SK-N-SH (cell line): ENCODE data around the gene FLYWCH1. TPM values are rescaled to one million over a fixed set of nuclear protein-coding genes. Genes with fewer than 3 reads are reported as not detected.
A peak's percentile ranks its signal among the peaks of the same experiment; 100 is the strongest.

ENCODE experiments used
- CTCF ChIA-PET: fragments of 300-600, 350-600 bp; formaldehyde crosslinking; extraction: SDS; loops from one replicate; lab custom pipeline; 2021; lab: Yijun Ruan, JAX
- POLR2A ChIA-PET: fragments of 350-600 bp; sonication (Branson Sonifier 250); formaldehyde crosslinking; extraction: SDS; loops from one replicate; lab custom pipeline; 2020; ENCODE audit warnings: antibody characterized with exemption, inconsistent platforms; lab: Yijun Ruan, JAX
- DNase-seq: peaks from one replicate; pipeline ENCODE4 v3.0.0; 2012
- H2AFZ ChIP-seq: fragments of 200-600 bp; sonication (generic); 2 replicates; pipeline ENCODE4 v1.8.1; 2016; ENCODE audit warnings: antibody characterized with exemption, mild to moderate bottlenecking, low read depth
- H3F3A ChIP-seq: fragments of 200-600 bp; sonication (generic); replicated peaks from 2 replicates; pipeline ENCODE3; 2016; ENCODE audit warnings: antibody characterized with exemption, mild to moderate bottlenecking; ENCODE audit not compliant: insufficient read depth
- H3K27ac ChIP-seq, 2 experiments: fragments of 200-500 bp in 1 of 2; fragments of 200-600 bp in 1 of 2; sonication (Bioruptor generic) in 1 of 2; sonication (generic), shearing (Covaris generic) in 1 of 2; 2 replicates each; pipeline versions ENCODE4 v1.5.1 to v1.6.1; 2014 to 2016; ENCODE audit warnings: low read depth in 2 of 2, inconsistent platforms in 1 of 2, low read length in 1 of 2, mild to moderate bottlenecking in 1 of 2, mixed read lengths in 1 of 2
- H3K27me3 ChIP-seq: fragments of 200-600 bp; sonication (generic), shearing (Covaris generic); 2 replicates; pipeline ENCODE4 v1.6.1; 2016; ENCODE audit warnings: mixed run types; ENCODE audit not compliant: insufficient read depth
- H3K36me3 ChIP-seq, 2 experiments: fragments of 200-500 bp in 1 of 2; fragments of 200-600 bp in 1 of 2; sonication (Bioruptor generic) in 1 of 2; sonication (generic) in 1 of 2; replicated peaks in 1 of 2; 2 replicates each; pipeline versions ENCODE3 to v1.5.1; 2014 to 2016; ENCODE audit warnings: low read length in 1 of 2, mild to moderate bottlenecking in 1 of 2; ENCODE audit not compliant: insufficient read depth in 2 of 2, control insufficient read depth in 1 of 2
- H3K4me1 ChIP-seq, 2 experiments: fragments of 200-500 bp in 1 of 2; fragments of 200-600 bp in 1 of 2; sonication (Bioruptor generic) in 1 of 2; sonication (generic), shearing (Covaris generic) in 1 of 2; 2 replicates each; pipeline versions ENCODE4 v1.5.1 to v1.6.1; 2014 to 2016; ENCODE audit warnings: low read depth in 1 of 2, low read length in 1 of 2, mixed run types in 1 of 2; ENCODE audit not compliant: insufficient read depth in 2 of 2, control insufficient read depth in 1 of 2
- H3K4me2 ChIP-seq: fragments of 200-600 bp; sonication (generic), shearing (Covaris generic); 2 replicates; pipeline ENCODE4 v1.6.1; 2017; ENCODE audit warnings: mixed run types
- H3K4me3 ChIP-seq, 2 experiments: fragments of 200-500 bp in 1 of 2; fragments of 200-600 bp in 1 of 2; sonication (Bioruptor generic) in 1 of 2; sonication (generic), shearing (Covaris generic) in 1 of 2; 2 replicates each; pipeline versions ENCODE4 v1.5.1 to v1.8.1; 2014 to 2016; ENCODE audit warnings: low read depth in 2 of 2, inconsistent platforms in 1 of 2, low read length in 1 of 2, mild to moderate bottlenecking in 1 of 2, mixed read lengths in 1 of 2, moderate library complexity in 1 of 2
- H3K79me2 ChIP-seq: fragments of 200-600 bp; sonication (generic); 2 replicates; pipeline ENCODE4 v1.8.1; 2017; ENCODE audit warnings: mild to moderate bottlenecking; ENCODE audit not compliant: insufficient read depth
- H3K9ac ChIP-seq: fragments of 200-600 bp; sonication (generic); 2 replicates; pipeline ENCODE4 v1.6.1; 2017; ENCODE audit warnings: mixed run types
- H3K9me2 ChIP-seq: fragments of 200-600 bp; sonication (generic); 2 replicates; pipeline ENCODE4 v1.6.1; 2017; ENCODE audit warnings: mixed run types
- H3K9me3 ChIP-seq: fragments of 200-600 bp; sonication (generic); 2 replicates; pipeline ENCODE4 v1.6.1; 2017; ENCODE audit warnings: mixed run types, mild to moderate bottlenecking, moderate library complexity
- H4K20me1 ChIP-seq: fragments of 200-600 bp; sonication (generic); 2 replicates; pipeline ENCODE4 v1.6.1; 2017; ENCODE audit warnings: mild to moderate bottlenecking, mixed run types; ENCODE audit not compliant: insufficient read depth
- CHD2 ChIP-seq: fragments of 150-350 bp; IDR thresholded peaks from 2 replicates; pipeline ENCODE4 v1.6.1; 2018; ENCODE audit warnings: low read length; ENCODE audit not compliant: partially characterized antibody
- EP300 ChIP-seq, 2 experiments: IDR thresholded peaks; 2 replicates each; pipeline versions ENCODE4 v1.4.0 to v1.6.1; 2012; ENCODE audit warnings: borderline replicate concordance in 1 of 2, low read depth in 1 of 2, low read length in 1 of 2
- GATA2 ChIP-seq: sonication (generic); formaldehyde crosslinking; IDR thresholded peaks from 2 replicates; pipeline ENCODE4 v1.5.0; 2020; ENCODE audit warnings: mild to moderate bottlenecking, missing genetic modification reagents
- JUND ChIP-seq: IDR thresholded peaks from 2 replicates; pipeline ENCODE4 v1.4.0; 2012
- MAX ChIP-seq: IDR thresholded peaks from 2 replicates; pipeline ENCODE4 v1.4.0; 2012; ENCODE audit warnings: low read depth
- MXI1 ChIP-seq: IDR thresholded peaks from 2 replicates; pipeline ENCODE4 v1.6.1; 2012; ENCODE audit warnings: mild to moderate bottlenecking, low read depth, low read length, improper control_type of control experiment
- NFIC ChIP-seq: IDR thresholded peaks from 2 replicates; pipeline ENCODE4 v1.4.0; 2012; ENCODE audit warnings: borderline replicate concordance
- NRF1 ChIP-seq: IDR thresholded peaks from 2 replicates; pipeline ENCODE4 v1.6.1; 2012; ENCODE audit warnings: low read depth, mild to moderate bottlenecking, low read length
- PBX3 ChIP-seq: IDR thresholded peaks from 2 replicates; pipeline ENCODE4; 2012
- POLR2AphosphoS5 ChIP-seq: IDR thresholded peaks from 2 replicates; pipeline ENCODE4 v1.6.1; 2012; ENCODE audit warnings: low read depth, low read length
- RAD21 ChIP-seq: IDR thresholded peaks from 2 replicates; pipeline ENCODE4 v1.6.1; 2012; ENCODE audit warnings: mild to moderate bottlenecking, low read length
- RCOR1 ChIP-seq: fragments of 150-350 bp; IDR thresholded peaks from 2 replicates; pipeline ENCODE4 v1.6.1; 2017; ENCODE audit warnings: antibody characterized with exemption, low read length
- REST ChIP-seq: IDR thresholded peaks from 2 replicates; pipeline ENCODE4 v1.6.1; 2012; ENCODE audit warnings: mild to moderate bottlenecking, low read depth, low read length, moderate library complexity
- RFX5 ChIP-seq: IDR thresholded peaks from 2 replicates; pipeline ENCODE4 v1.6.1; 2012; ENCODE audit warnings: mild to moderate bottlenecking, improper control_type of control experiment, low read length
- RXRA ChIP-seq: IDR thresholded peaks from 2 replicates; pipeline ENCODE4 v1.4.0; 2012; ENCODE audit warnings: low read depth, mild to moderate bottlenecking, borderline replicate concordance
- SIN3A ChIP-seq: IDR thresholded peaks from 2 replicates; pipeline ENCODE4 v1.6.1; 2012; ENCODE audit warnings: low read depth, mild to moderate bottlenecking, low read length, moderate library complexity, borderline replicate concordance
- SMC3 ChIP-seq: IDR thresholded peaks from 2 replicates; pipeline ENCODE4 v1.6.1; 2012; ENCODE audit warnings: low read depth, low read length, improper control_type of control experiment
- TAF1 ChIP-seq: IDR thresholded peaks from 2 replicates; pipeline ENCODE4 v1.6.1; 2012; ENCODE audit warnings: low read depth, mild to moderate bottlenecking, low read length, moderate library complexity, borderline replicate concordance
- TCF12 ChIP-seq: IDR thresholded peaks from 2 replicates; pipeline ENCODE4 v1.4.0; 2012
- USF1 ChIP-seq: IDR thresholded peaks from 2 replicates; pipeline ENCODE4 v1.4.0; 2012; ENCODE audit warnings: low read depth, borderline replicate concordance
- USF2 ChIP-seq: fragments of 150-350 bp; IDR thresholded peaks from 2 replicates; pipeline ENCODE4 v1.6.1; 2017; ENCODE audit warnings: antibody characterized with exemption, low read length, low read depth, borderline replicate concordance
- YY1 ChIP-seq: IDR thresholded peaks from 2 replicates; pipeline ENCODE4 v1.4.0; 2012; ENCODE audit warnings: low read depth, mild to moderate bottlenecking
- ZBTB33 ChIP-seq: IDR thresholded peaks from 2 replicates; pipeline ENCODE4 v1.4.0; 2012; ENCODE audit warnings: low read depth, borderline replicate concordance
- WGBS: methylation state at CpG from one replicate; pipeline ENCODE4 v1.1.6; 2017; ENCODE audit warnings: low lambda C conversion rate; 5-methylcytosine and 5-hydroxymethylcytosine counted together
- polyA plus RNA-seq, 3 experiments: library from polyadenylated mRNA; depleted of rRNA; stranded (reverse); fragments of >200 nt; gene quantifications; 2 replicates each; pipeline ENCODE4 v1.2.3, GENCODE V29; 2012

Gene FLYWCH1
- polyA plus RNA-seq, 1 of the 3 experiments (the other 2 are of a cell fraction) = 30.1 TPM

GRCh38 chr16:2914233-2914632 lies 2.5 kb downstream of the FLYWCH1 start (continued):
- TF ChIP-seq EP300 (IDR thresholded peaks at IDR 0.05; ENCODE audit: borderline replicate concordance in 1 of 2, low read depth in 1 of 2, low read length in 1 of 2) (no peak), SMC3 (no peak), USF1 (no peak), RXRA (no peak), TCF12 (no peak), RCOR1 (no peak), TAF1 (no peak), RAD21 (no peak), MAX (no peak)

GRCh38 chr16:2915196-2915929 lies 3.6 kb downstream of the FLYWCH1 start:
- DNase-seq = no peak
- POLR2A ChIA-PET = no interaction called here
- peak overlapping the region; percentile 7; the same call in 1 of the 2 replicates for H3K9ac ChIP-seq
- TF ChIP-seq NRF1 (no peak), ZBTB33 (no peak), USF2 (no peak), REST (no peak), RAD21 (no peak), JUND (no peak), POLR2AphosphoS5 (no peak), CHD2 (no peak), TAF1 (no peak), EP300 (IDR thresholded peaks at IDR 0.05; ENCODE audit: borderline replicate concordance in 1 of 2, low read depth in 1 of 2, low read length in 1 of 2) (no peak), PBX3 (no peak), MXI1 (no peak), SIN3A (no peak), GATA2 (no peak), NFIC (no peak), RFX5 (no peak), YY1 (no peak)

More at GRCh38 chr16:2915196-2915929, 3.6 kb downstream of the FLYWCH1 start:
- Histone ChIP-seq H2AFZ (no peak overlapping the region), H3F3A (peaks cover 37% of the 10 kb centered on the region), H3K79me2 (peaks cover 33% of the 10 kb centered on the region), H3K36me3 (peaks cover 4 to 25% of the 10 kb centered on the region in 2 experiments), H3K9me3 (no peaks in the 10 kb centered on the region), H3K4me3 (no peak overlapping the region), H3K4me1 (peaks cover 7 to 17% of the 10 kb centered on the region in 2 experiments; a peak in 3 of 4 replicates), H4K20me1 (no peaks in the 10 kb centered on the region), H3K27me3 (no peaks in the 10 kb centered on the region), H3K9me2 (no peaks in the 10 kb centered on the region), H3K4me2 (peak overlapping the region; percentile 34), H3K27ac (peak overlapping the region in 1 of 2 experiments; percentile 59; a peak in 2 of 4 replicates)
- CTCF ChIA-PET = interaction anchor here (2.0 to 7.4 kb wide), 3 partner anchors 8 to 76 kb away, joined by 6 to 54 read pairs (median 16); no protein-coding TSS in a partner anchor
- WGBS = 85% methylated on average over 13 of the region's 13 CpGs
